IPS DF 6.9 (cell line): Measurements from ENCODE around the gene CCER1.

ENCODE experiments used
- DNase-seq: peaks from one replicate; pipeline ENCODE4 v3.0.0-alpha.2; 2013; ENCODE audit warnings: low read depth, low spot score
- H3K27ac ChIP-seq: one replicate; pipeline ENCODE4 v1.5.1; 2013; ENCODE audit warnings: low read length, control low read depth
- H3K27me3 ChIP-seq: 2 replicates; pipeline ENCODE4 v1.6.1; 2013; ENCODE audit warnings: mild to moderate bottlenecking, low read length; ENCODE audit not compliant: control insufficient read depth, insufficient read depth
- H3K36me3 ChIP-seq: 2 replicates; pipeline ENCODE4 v1.6.1; 2013; ENCODE audit warnings: low read length; ENCODE audit not compliant: control insufficient read depth, insufficient read depth
- H3K4me1 ChIP-seq: 2 replicates; pipeline ENCODE4 v1.6.1; 2013; ENCODE audit warnings: low read length; ENCODE audit not compliant: control insufficient read depth, insufficient read depth
- H3K4me3 ChIP-seq: 2 replicates; pipeline ENCODE4 v1.5.1; 2013; ENCODE audit warnings: mild to moderate bottlenecking, low read length
- H3K9me3 ChIP-seq: 2 replicates; pipeline ENCODE4 v1.6.1; 2013; ENCODE audit warnings: low read length, inconsistent platforms; ENCODE audit not compliant: control insufficient read depth, insufficient read depth
- WGBS: extraction: QIAGEN DNeasy Blood & Tissue Kit; methylation state at CpG from one replicate; pipeline ENCODE4 v1.1.7; 2013; ENCODE audit warnings: mixed read lengths, missing lambda C conversion rate; ENCODE audit not compliant: insufficient read length, insufficient coverage; 5-methylcytosine and 5-hydroxymethylcytosine counted together

CCER1 gene

DNA sequence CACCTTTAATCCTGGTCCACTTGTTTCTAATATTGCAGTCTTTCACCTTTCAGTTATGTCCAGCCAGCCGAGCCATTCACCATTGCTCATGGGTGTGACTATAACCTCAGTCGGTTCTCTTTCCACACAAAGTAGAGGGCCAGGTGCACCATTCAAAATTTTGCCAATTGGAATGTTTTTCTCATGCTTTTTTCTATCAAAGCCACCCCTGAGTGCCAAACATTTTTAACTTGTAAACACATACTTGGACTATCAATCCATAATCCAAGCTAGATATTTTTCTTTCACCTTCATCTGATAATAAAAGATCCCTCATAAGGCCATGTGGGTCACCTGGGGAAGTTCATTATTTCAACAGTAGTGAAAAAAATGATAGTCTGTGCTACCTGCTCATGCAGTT, 52.4 kb downstream of the CCER1 start:
- no peaks in the 10 kb centered on the region for H3K27me3 ChIP-seq
- H3K27ac ChIP-seq = no peak overlapping the region
- no peak overlapping the region for H3K4me3 ChIP-seq
- no peaks in the 10 kb centered on the region for H3K36me3 ChIP-seq
- no peaks in the 10 kb centered on the region for H3K4me1 ChIP-seq
- H3K9me3 ChIP-seq = no peaks in the 10 kb centered on the region
- no peak for DNase-seq
- WGBS = no CpG with 5 or more reads among the region's 2 CpGs
